NCI-H1092 treated with DMSO at 0.1 percent for 48 hours (cell line): ENCODE measurements around the gene RAB37.
A peak's percentile ranks its signal among the peaks of the same experiment; 100 is the strongest.

ENCODE experiments used
- DNase-seq: peaks from one replicate; lab custom pipeline; 2025; lab: John Stamatoyannopoulos, UW

RAB37 gene

GRCh38 chr17:74744714-74745547 is 7.9 kb downstream of the RAB37 start:
- peak; percentile 48 for DNase-seq

- DNase-seq = no peak
These were observed 8.6 kb downstream of the RAB37 start for GRCh38 chr17:74745548-74746177.

GRCh38 chr17:74746376-74746775 is 9.3 kb downstream of the RAB37 start:
- DNase-seq = no peak

- DNase-seq = no peak
These were observed 9.9 kb downstream of the RAB37 start for GRCh38 chr17:74746922-74747321.

GRCh38 chr17:74748279-74748528 is 11.1 kb downstream of the RAB37 start:
- peak; percentile 78 for DNase-seq

GRCh38 chr17:74748529-74749278 is 11.6 kb downstream of the RAB37 start, which contains the start of gene NHERF1:
Gene NHERF1 (plus strand): TSS chr17:74748628. CDS start chr17:74748847, 219 bp downstream.
- peak; percentile 42 for DNase-seq

- no peak for DNase-seq
These were observed 12.4 kb downstream of the RAB37 start for GRCh38 chr17:74749279-74750038.

GRCh38 chr17:74750039-74750326 is 12.9 kb downstream of the RAB37 start:
- no peak for DNase-seq

GRCh38 chr17:74750327-74751069 is 13.4 kb downstream of the RAB37 start:
- no peak for DNase-seq

- DNase-seq = no peak
These were observed 15.4 kb downstream of the RAB37 start for GRCh38 chr17:74752415-74752814.

- no peak for DNase-seq
These were observed 15.9 kb downstream of the RAB37 start for GRCh38 chr17:74752822-74753401.

- no peak for DNase-seq
These were observed 17.8 kb downstream of the RAB37 start for GRCh38 chr17:74754832-74755231.

GRCh38 chr17:74755533-74755932 is 18.5 kb downstream of the RAB37 start:
- DNase-seq = no peak

GRCh38 chr17:74756891-74757290 is 19.8 kb downstream of the RAB37 start:
- no peak for DNase-seq

- peak; percentile 11 for DNase-seq
These were observed 20.4 kb downstream of the RAB37 start for GRCh38 chr17:74757502-74757901.

GRCh38 chr17:74757931-74758847 is 21.1 kb downstream of the RAB37 start:
- peak; percentile 43 for DNase-seq

GRCh38 chr17:74758848-74759168 is 21.8 kb downstream of the RAB37 start:
- peak; percentile 12 for DNase-seq

- no peak for DNase-seq
These were observed 22.3 kb downstream of the RAB37 start for GRCh38 chr17:74759243-74759801.

GRCh38 chr17:74759941-74760340 is 22.9 kb downstream of the RAB37 start:
- no peak for DNase-seq
